GM12878 (cell line): ENCODE results near the gene TRAPPC4. TPM values are rescaled to one million over a fixed set of nuclear protein-coding genes. Genes with fewer than 3 reads are reported as not detected.

Experiments used
- ATAC-seq: fragments of 200-7000 bp; cut with Tn5 transposase; 3 replicates; pipeline ENCODE4 v1.9.1; 2020; ENCODE audit warnings: mild to moderate bottlenecking, moderate library complexity
- BruUV-seq: library from RNA; stranded (reverse); fragments of 400-500 nt; replicated peaks from 2 replicates; lab custom pipeline; 2021; lab: Mats Ljungman, UMichigan
- CTCF ChIA-PET: fragments of 300-600 bp; sonication (Branson Sonifier 250); formaldehyde crosslinking; extraction: SDS; loops from one replicate; lab custom pipeline; 2021; ENCODE audit warnings: inconsistent platforms; lab: Yijun Ruan, JAX
- POLR2A ChIA-PET: fragments of 350-600 bp; formaldehyde crosslinking; extraction: SDS; loops from one replicate; lab custom pipeline; 2021; ENCODE audit warnings: inconsistent platforms; lab: Charles Lee
- RAD21 ChIA-PET: fragments of 300-600 bp; sonication (Branson Sonifier 250); formaldehyde crosslinking; loops from one replicate; lab custom pipeline; 2023; ENCODE audit warnings: antibody characterized with exemption; ENCODE audit not compliant: unreplicated experiment; lab: Charles Lee
- SMC1A ChIA-PET: fragments of 300-600 bp; sonication (Branson Sonifier 250); formaldehyde crosslinking; loops from one replicate; lab custom pipeline; 2023; ENCODE audit not compliant: unreplicated experiment, uncharacterized antibody; lab: Charles Lee
- DNase-seq: peaks from one replicate; pipeline ENCODE4 v3.0.0-alpha.2; 2011; ENCODE audit warnings: low read depth, low spot score
- FAIRE-seq: peaks from 3 replicates; lab custom pipeline; 2011; peaks lifted over from hg19 to GRCh38; lab: Jason Lieb, UNC
- H2AFZ ChIP-seq: 2 replicates; pipeline ENCODE4 v1.6.0; 2011; ENCODE audit warnings: low read depth, low read length, control low read depth; ENCODE audit not compliant: control insufficient read depth
- H3K27ac ChIP-seq: 2 replicates; pipeline ENCODE4 v1.5.1; 2011; ENCODE audit warnings: control low read depth; ENCODE audit not compliant: control insufficient read depth, insufficient read depth
- H3K27me3 ChIP-seq, 2 experiments: replicated peaks in 1 of 2; 2 replicates each; pipeline versions ENCODE4 v1.6.0 to v1.6.1; 2011; ENCODE audit warnings: low read length in 1 of 2; ENCODE audit not compliant: control insufficient read depth in 2 of 2, insufficient read depth in 2 of 2
- H3K36me3 ChIP-seq, 2 experiments: 2 replicates each; pipeline ENCODE4 v1.5.1; 2011; ENCODE audit warnings: low read length in 1 of 2; ENCODE audit not compliant: control insufficient read depth in 2 of 2, insufficient read depth in 2 of 2
- H3K4me1 ChIP-seq: 2 replicates; pipeline ENCODE4 v1.6.1; 2011; ENCODE audit warnings: mild to moderate bottlenecking, low read length, moderate library complexity, mixed read lengths; ENCODE audit not compliant: control insufficient read depth, insufficient read depth
- H3K4me2 ChIP-seq: 2 replicates; pipeline ENCODE4 v1.6.0; 2011; ENCODE audit warnings: control low read depth; ENCODE audit not compliant: control insufficient read depth, insufficient read depth
- H3K4me3 ChIP-seq: fragments of 200-600 bp; sonication (generic); 2 replicates; pipeline ENCODE4 v1.5.1; 2016
- H3K79me2 ChIP-seq: 2 replicates; pipeline ENCODE4 v1.6.0; 2011; ENCODE audit warnings: low read length; ENCODE audit not compliant: control insufficient read depth, insufficient read depth
- H3K9ac ChIP-seq: 2 replicates; pipeline ENCODE4 v1.8.0; 2011; ENCODE audit warnings: low read length, control low read depth, mixed read lengths; ENCODE audit not compliant: control insufficient read depth, insufficient read depth
- H3K9me3 ChIP-seq: replicated peaks from 3 replicates; pipeline ENCODE4 v1.5.1; 2011; ENCODE audit warnings: mild to moderate bottlenecking, low read length; ENCODE audit not compliant: control insufficient read depth, insufficient read depth
- H4K20me1 ChIP-seq: 2 replicates; pipeline ENCODE4 v1.6.0; 2011; ENCODE audit not compliant: control insufficient read depth, insufficient read depth
- CEBPZ ChIP-seq: fragments of 150-350 bp; IDR thresholded peaks from 2 replicates; pipeline ENCODE4 v1.6.1; 2016; ENCODE audit warnings: low read depth, low read length
- CREB1 ChIP-seq: IDR thresholded peaks from 2 replicates; pipeline ENCODE4 v1.6.1; 2012; ENCODE audit warnings: low read depth, mild to moderate bottlenecking, inconsistent platforms
- E2F8 ChIP-seq: fragments of 450-650 bp; IDR thresholded peaks from 2 replicates; pipeline ENCODE4 v1.6.1; 2018; ENCODE audit warnings: mild to moderate bottlenecking, low read depth, moderate library complexity; ENCODE audit not compliant: partially characterized antibody
- EP300 ChIP-seq, 2 experiments: fragments of 150-350 bp in 1 of 2; IDR thresholded peaks; 2 replicates each; pipeline ENCODE4 v1.6.1; 2011 to 2012; ENCODE audit warnings: low read depth in 2 of 2, low read length in 2 of 2, borderline replicate concordance in 1 of 2, improper control_type of control experiment in 1 of 2, inconsistent platforms in 1 of 2; ENCODE audit not compliant: control insufficient read depth in 1 of 2
- GATAD2B ChIP-seq: fragments of 450-650 bp; conservative IDR thresholded peaks from 2 replicates; pipeline ENCODE4 v1.6.1; 2017; ENCODE audit warnings: low read depth, mild to moderate bottlenecking, moderate library complexity
- RBBP5 ChIP-seq: fragments of 200-600 bp; sonication (generic); conservative IDR thresholded peaks from 2 replicates; pipeline ENCODE4 v1.6.1; 2016
- RELB ChIP-seq: fragments of 450-650 bp; IDR thresholded peaks from 2 replicates; pipeline ENCODE4 v1.6.1; 2017; ENCODE audit warnings: low read depth, mild to moderate bottlenecking, moderate library complexity
- SP1 ChIP-seq: IDR thresholded peaks from one replicate; pipeline ENCODE4 v1.6.1; 2011; ENCODE audit warnings: low read depth, low read length
- SREBF2 ChIP-seq: IDR thresholded peaks from 2 replicates; pipeline ENCODE4 v1.6.1; 2012; ENCODE audit warnings: mild to moderate bottlenecking, low read length
- ZBTB33 ChIP-seq: fragments of 450-650 bp; IDR thresholded peaks from 2 replicates; pipeline ENCODE4 v1.6.1; 2017; ENCODE audit warnings: mild to moderate bottlenecking
- ZZZ3 ChIP-seq: IDR thresholded peaks from 2 replicates; pipeline ENCODE4 v1.6.1; 2011; ENCODE audit warnings: low read depth; ENCODE audit not compliant: control insufficient read depth, insufficient read length
- WGBS: methylation state at CpG from one replicate; pipeline ENCODE4 v1.1.6; 2016; ENCODE audit warnings: low lambda C conversion rate; ENCODE audit not compliant: insufficient replicate concordance, insufficient coverage; ENCODE audit errors: missing lambda C conversion rate; 5-methylcytosine and 5-hydroxymethylcytosine counted together
- in situ Hi-C: fragments of 300-500 bp; cut with MboI; formaldehyde crosslinking; loops from 9 replicates; pipeline ENCODE4 v1.14.3; 2018; ENCODE audit warnings: mixed read lengths
- intact Hi-C: fragments of 100-400 bp; cut with micrococcal nuclease; formaldehyde crosslinking; loops from one replicate; pipeline ENCODE4 v1.14.2; 2022; ENCODE audit not compliant: unreplicated experiment
- polyA plus RNA-seq, 11 experiments: library from polyadenylated mRNA; depleted of rRNA in 4 of 11; unstranded in 6 of 11; stranded (reverse) in 5 of 11; fragments of >200 nt; fragmentation: Nextera tagmentation in 4 of 11; fragmentation: Illumina TruSeq in 1 of 11; extraction: Ambion mirVana in 4 of 11; extraction: Trizol in 1 of 11; gene quantifications; 1 replicate in 1 of 11; 2 replicates in 10 of 11; pipeline versions ENCODE4 v1.2.1 to v1.2.3, GENCODE V29; 2011 to 2016; ENCODE audit warnings: inconsistent platforms in 2 of 11, missing spikeins in 2 of 11, low read depth in 1 of 11
- total RNA-seq, 4 experiments: library from RNA; depleted of rRNA in 3 of 4; stranded (reverse); fragments of >200 nt in 3 of 4; fragmentation: Illumina TruSeq in 1 of 4; extraction: Trizol in 1 of 4; gene quantifications; 2 replicates each; pipeline versions ENCODE4 v1.2.1 to v1.2.3, GENCODE V29; 2013 to 2021

TRAPPC4 gene
- total and polyA plus RNA-seq, 10 of the 15 experiments (the other 5 are each of a cell fraction or from before 2014, with no cell fraction given): 61.6 to 231 (median 98.8) TPM

- no peak for TF ChIP-seq RELB
- no peak for TF ChIP-seq ZBTB33
- TF ChIP-seq SP1: no peak
- TF ChIP-seq CREB1: no peak
- TF ChIP-seq SREBF2: no peak
- TF ChIP-seq E2F8: no peak
- TF ChIP-seq GATAD2B: no peak
- no peak for TF ChIP-seq RBBP5
- no peak for TF ChIP-seq CEBPZ
- no peak for TF ChIP-seq EP300 (IDR thresholded peaks at IDR 0.05; ENCODE audit: borderline replicate concordance in 1 of 2, control insufficient read depth in 1 of 2, low read depth in 2 of 2, low read length in 2 of 2)
- no peak for TF ChIP-seq ZZZ3
- ChIA-PET SMC1A (interaction anchor here (1.1 to 5.7 kb wide), 4 partner anchors 19 to 69 kb away, joined by 3 to 26 read pairs (median 3); partner anchors contain the start of genes RPS25, TRAPPC4 and VPS11), CTCF (interaction anchor here (2.2 kb wide), 1 partner anchor 325 kb away, joined by 5 read pairs; no protein-coding TSS in a partner anchor), POLR2A (interaction anchor here (1.0 to 1.9 kb wide), 3 partner anchors 16 to 108 kb away, joined by 3 to 9 read pairs (median 5); partner anchors contain the start of genes RPS25 and TRAPPC4), RAD21 (no interaction called here)
- Histone ChIP-seq H3K4me3 (peak overlapping the region; percentile 91), H3K9me3 (no peaks in the 10 kb centered on the region), H3K4me1 (no peaks in the 10 kb centered on the region; the same call in none of the 2 replicates), H3K36me3 (0 out of 4 replicates have a peak, but pooled peaks cover 0 to 2% of the 10 kb centered on the region in 2 experiments), H2AFZ (no peak overlapping the region), H3K79me2 (peaks cover 24% of the 10 kb centered on the region), H3K4me2 (peak overlapping the region; percentile 63), H3K27me3 (no peaks in the 10 kb centered on the region), H4K20me1 (no peaks in the 10 kb centered on the region), H3K9ac (peak overlapping the region; percentile 74), H3K27ac (no peak overlapping the region)
- intact Hi-C loops (no loop called here), in situ Hi-C loops (no loop called here)
- ATAC-seq (no peak), FAIRE-seq (no peak), DNase-seq (no peak)
- BruUV-seq: no TSS peak
- 63% methylated on average over 6 of the region's 6 CpGs for WGBS
These were observed 19.7 kb upstream of the TRAPPC4 start for GRCh38 chr11:118998822-118999221.
